Thyroid gland (tissue), 4 donors: Measurements from ENCODE around the gene PTPA. TPM values are rescaled to one million over a fixed set of nuclear protein-coding genes. Genes with fewer than 3 reads are reported as not detected.

ENCODE experiments used
- DNase-seq, 2 donors: peaks; one replicate each; pipeline ENCODE4 v3.0.0-alpha.2; 2019
- H3K27ac ChIP-seq, 3 donors: fragments of 200-600 bp; sonication (generic); 1 replicate in 2 of 3; 2 replicates in 1 of 3; pipeline ENCODE4 v1.5.1; 2016 to 2019; ENCODE audit warnings: mild to moderate bottlenecking in 1 of 3, moderate library complexity in 1 of 3
- H3K27me3 ChIP-seq: fragments of 200-600 bp; sonication (generic); one replicate; pipeline ENCODE4 v1.5.1; 2019
- H3K36me3 ChIP-seq, 2 donors: fragments of 200-600 bp; sonication (generic); one replicate each; pipeline ENCODE4 v1.5.1; 2016 to 2019
- H3K4me1 ChIP-seq, 2 donors: fragments of 200-600 bp; sonication (generic); one replicate each; pipeline ENCODE4 v1.5.1; 2017 to 2019
- H3K4me3 ChIP-seq, 3 donors: fragments of 200-600 bp; sonication (generic); replicated peaks in 1 of 3; 1 replicate in 2 of 3; 2 replicates in 1 of 3; pipeline ENCODE4 v1.5.1; 2016; ENCODE audit warnings: mild to moderate bottlenecking in 1 of 3
- H3K9me3 ChIP-seq: fragments of 200-600 bp; sonication (generic); one replicate; pipeline ENCODE4 v1.5.1; 2017
- POLR2A ChIP-seq, 2 donors: fragments of 450-650 bp; IDR thresholded peaks; one replicate each; pipeline ENCODE4 v1.6.1; 2017; ENCODE audit warnings: antibody characterized with exemption in 2 of 2, mild to moderate bottlenecking in 2 of 2, moderate library complexity in 1 of 2
- WGBS, 2 donors: methylation state at CpG; one replicate each; pipeline ENCODE4 v1.1.5; 2017; 5-methylcytosine and 5-hydroxymethylcytosine counted together
- intact Hi-C: fragments of 100-400 bp; cut with DNase I; formaldehyde crosslinking; loops from one replicate; pipeline ENCODE4 v1.15.1; 2023
- total RNA-seq, 4 donors: library from RNA; depleted of rRNA; stranded (reverse); fragments of >200 nt; gene quantifications; one replicate each; pipeline ENCODE4 v1.2.3, GENCODE V29; 2016
- TF ChIP-seq, protein P1 (sequence below), 6 experiments: fragments of 200-600 bp in 3 of 6; fragments of 450-650 bp in 3 of 6; sonication (generic) in 3 of 6; IDR thresholded peaks; one replicate each; pipeline ENCODE4 v1.5.1; 2016 to 2019; ENCODE audit warnings: antibody characterized with exemption in 6 of 6, mild to moderate bottlenecking in 2 of 6, inconsistent platforms in 1 of 6, moderate library complexity in 1 of 6

The PTPA gene
- total RNA-seq, 4 donors from 2014 or later = 45.0 to 117 (median 89.5) TPM

DNA sequence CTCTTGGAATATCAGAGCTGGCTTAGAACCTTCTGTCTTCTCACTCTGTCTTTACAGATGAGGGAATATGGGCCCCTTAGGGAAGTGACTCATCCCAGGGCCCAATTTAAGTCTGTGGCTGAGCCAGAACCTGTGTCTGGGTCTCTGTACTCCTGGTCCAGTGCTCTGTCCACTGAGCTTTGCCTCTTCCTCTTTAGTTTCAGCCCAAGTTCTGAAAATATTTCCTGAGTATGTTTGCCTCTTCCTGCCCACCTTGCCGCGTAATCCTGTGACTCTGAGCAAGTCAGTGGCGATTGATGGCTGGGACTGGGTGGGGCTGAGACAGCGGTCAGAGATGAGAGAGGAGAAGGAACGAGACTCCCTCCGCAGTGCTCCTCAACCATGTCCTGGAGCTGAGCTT, 59.0 kb downstream of the PTPA start:
- no peak for TF ChIP-seq POLR2A (IDR thresholded peaks at IDR 0.05)
- TF ChIP-seq, protein P1, sequence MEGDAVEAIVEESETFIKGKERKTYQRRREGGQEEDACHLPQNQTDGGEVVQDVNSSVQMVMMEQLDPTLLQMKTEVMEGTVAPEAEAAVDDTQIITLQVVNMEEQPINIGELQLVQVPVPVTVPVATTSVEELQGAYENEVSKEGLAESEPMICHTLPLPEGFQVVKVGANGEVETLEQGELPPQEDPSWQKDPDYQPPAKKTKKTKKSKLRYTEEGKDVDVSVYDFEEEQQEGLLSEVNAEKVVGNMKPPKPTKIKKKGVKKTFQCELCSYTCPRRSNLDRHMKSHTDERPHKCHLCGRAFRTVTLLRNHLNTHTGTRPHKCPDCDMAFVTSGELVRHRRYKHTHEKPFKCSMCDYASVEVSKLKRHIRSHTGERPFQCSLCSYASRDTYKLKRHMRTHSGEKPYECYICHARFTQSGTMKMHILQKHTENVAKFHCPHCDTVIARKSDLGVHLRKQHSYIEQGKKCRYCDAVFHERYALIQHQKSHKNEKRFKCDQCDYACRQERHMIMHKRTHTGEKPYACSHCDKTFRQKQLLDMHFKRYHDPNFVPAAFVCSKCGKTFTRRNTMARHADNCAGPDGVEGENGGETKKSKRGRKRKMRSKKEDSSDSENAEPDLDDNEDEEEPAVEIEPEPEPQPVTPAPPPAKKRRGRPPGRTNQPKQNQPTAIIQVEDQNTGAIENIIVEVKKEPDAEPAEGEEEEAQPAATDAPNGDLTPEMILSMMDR (IDR thresholded peaks at IDR 0.05) = no peak
- no peak for DNase-seq
- H3K27ac ChIP-seq = peak overlapping the region in 2 of 3 donors; percentile 43 to 100
- H3K36me3 ChIP-seq = no peaks in the 10 kb centered on the region
- H3K27me3 ChIP-seq = no peaks in the 10 kb centered on the region
- intact Hi-C loops = loop anchor here (5.0 kb wide), 2 partner anchors 322 to 442 kb away; no protein-coding TSS in a partner anchor
- no peak overlapping the region for H3K4me3 ChIP-seq
- WGBS, 2 donors = 35 to 57% methylated on average over 6 of the region's 6 CpGs
- H3K4me1 ChIP-seq = peaks cover 62 to 70% of the 10 kb centered on the region in 2 donors
- H3K9me3 ChIP-seq = no peaks in the 10 kb centered on the region

DNA sequence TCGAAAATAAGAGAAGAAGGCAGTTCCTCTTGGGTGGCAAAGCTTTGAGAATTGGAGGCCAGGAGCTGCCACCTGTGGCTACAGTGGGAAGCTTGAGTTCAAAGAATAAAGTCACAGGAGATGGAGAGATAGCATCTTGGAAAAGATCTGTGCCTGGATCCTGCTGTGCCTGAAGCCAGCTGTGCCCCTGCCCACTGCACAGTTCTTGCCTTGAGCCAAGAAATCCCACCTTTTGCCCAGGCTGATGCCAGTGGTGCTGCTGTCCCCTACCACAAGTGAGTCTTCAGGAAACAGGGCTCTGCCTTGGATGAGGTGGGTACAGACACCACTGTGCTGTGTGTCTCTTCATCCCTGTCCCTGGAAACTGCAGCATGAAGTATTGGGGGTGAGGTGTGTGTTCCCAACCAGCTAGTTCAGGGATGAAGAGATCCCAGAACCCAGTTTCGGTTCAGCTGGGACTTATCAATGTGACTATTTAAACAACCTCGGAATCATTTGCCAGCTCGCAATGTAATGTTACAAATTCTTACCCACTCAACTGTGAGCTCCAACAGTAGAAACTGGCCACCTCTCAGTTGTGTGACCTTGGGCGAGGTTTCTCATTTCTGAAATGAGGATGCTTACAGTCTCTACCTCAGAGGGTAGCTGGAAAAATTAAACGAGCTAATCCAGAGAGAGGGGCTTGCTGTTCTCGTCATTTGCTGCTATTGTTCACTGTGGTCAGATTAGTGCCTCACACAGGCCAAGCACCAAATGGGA, 61.0 kb downstream of the PTPA start:
- intact Hi-C loops = loop anchor here (5.0 kb wide), 2 partner anchors 320 to 440 kb away; no protein-coding TSS in a partner anchor
- H3K4me3 ChIP-seq = no peak overlapping the region
- TF ChIP-seq POLR2A (IDR thresholded peaks at IDR 0.05) = peak in 1 of 2 donors; percentile 28
- TF ChIP-seq, protein P1 (IDR thresholded peaks at IDR 0.05) = no peak
- peak overlapping the region; percentile 71 to 100 (median 98) for H3K27ac ChIP-seq
- peaks cover 56 to 63% of the 10 kb centered on the region in 2 donors for H3K4me1 ChIP-seq
- no peaks in the 10 kb centered on the region for H3K36me3 ChIP-seq
- peak; percentile 46 to 57 for DNase-seq
- no peaks in the 10 kb centered on the region for H3K9me3 ChIP-seq
- H3K27me3 ChIP-seq = no peaks in the 10 kb centered on the region
- 38 to 44% methylated on average over 7 of the region's 7 CpGs for WGBS, 2 donors

DNA sequence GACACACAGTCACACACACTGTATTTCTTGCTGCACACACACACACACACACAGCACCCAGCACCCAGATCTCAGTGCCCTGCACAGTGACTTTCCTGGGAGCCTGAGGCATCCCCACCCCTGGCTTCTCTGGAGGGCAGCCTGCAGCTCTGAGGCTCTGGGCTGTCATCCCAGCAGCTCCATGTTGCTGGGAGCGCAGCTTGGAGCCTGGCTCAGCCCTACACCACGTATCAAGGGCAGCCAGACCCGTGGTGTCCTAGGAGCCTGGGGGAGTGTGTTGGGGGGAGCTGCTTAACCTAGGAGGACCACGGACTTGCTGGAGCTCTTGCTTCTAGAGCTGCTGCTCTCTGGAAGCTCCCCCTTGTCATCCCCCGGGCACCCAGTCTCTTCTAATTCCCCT, 61.6 kb downstream of the PTPA start:
- Histone ChIP-seq H3K4me1 (peaks cover 50 to 57% of the 10 kb centered on the region in 2 donors), H3K36me3 (no peaks in the 10 kb centered on the region), H3K9me3 (no peaks in the 10 kb centered on the region), H3K27me3 (no peaks in the 10 kb centered on the region), H3K4me3 (no peak overlapping the region), H3K27ac (peak overlapping the region; percentile 71 to 100 (median 98))
- no peak for DNase-seq
- intact Hi-C loops = loop anchor here (5.0 kb wide), 2 partner anchors 319 to 439 kb away; no protein-coding TSS in a partner anchor
- TF ChIP-seq POLR2A (IDR thresholded peaks at IDR 0.05) = no peak
- TF ChIP-seq, protein P1 (IDR thresholded peaks at IDR 0.05) = no peak
- 43 to 63% methylated on average over 1 to 5 of the region's 5 CpGs for WGBS, 2 donors

DNA sequence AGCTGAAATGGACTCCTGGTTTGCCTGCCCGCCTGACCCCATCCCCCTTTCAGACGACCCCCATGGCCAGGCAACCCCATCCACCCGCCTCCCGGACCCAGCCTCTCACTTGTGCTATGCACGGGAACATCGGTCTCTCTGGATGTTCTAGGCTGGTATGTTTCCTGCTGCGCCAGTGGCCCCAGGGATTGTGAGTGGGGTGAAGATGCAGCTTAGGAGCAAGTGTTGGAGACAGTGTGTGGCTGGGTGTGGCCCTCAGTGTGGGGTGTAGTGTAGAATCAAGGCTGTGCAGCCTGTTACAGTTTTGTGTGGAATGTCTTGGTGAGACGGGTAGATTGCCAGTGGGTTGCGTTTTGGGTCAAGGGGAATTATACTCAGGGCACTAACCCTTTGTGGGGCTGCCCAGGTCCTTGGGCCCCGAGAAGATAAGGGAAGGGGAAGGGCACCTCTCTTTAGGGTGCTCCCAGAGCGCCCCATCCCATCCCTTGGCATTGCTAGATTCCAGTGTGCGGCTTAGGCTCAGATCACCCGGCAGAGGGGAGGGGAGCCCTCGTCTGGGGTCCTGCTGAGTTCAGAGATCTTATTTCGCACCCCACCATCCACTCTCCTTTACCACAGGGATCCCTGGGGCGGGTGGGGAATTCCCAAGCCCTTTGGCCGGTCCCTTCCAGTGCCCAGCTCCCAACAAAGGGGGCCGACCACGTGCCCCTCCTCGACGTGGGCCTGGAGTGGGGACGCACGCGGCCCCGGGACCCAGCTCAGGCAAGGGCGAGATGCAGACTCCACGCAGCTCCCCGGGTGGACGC, 62.3 kb downstream of the PTPA start:
- intact Hi-C loops = loop anchor here (5.0 kb wide), 2 partner anchors 319 to 439 kb away; no protein-coding TSS in a partner anchor
- peaks cover 46 to 52% of the 10 kb centered on the region in 2 donors for H3K4me1 ChIP-seq
- H3K36me3 ChIP-seq = no peaks in the 10 kb centered on the region
- H3K4me3 ChIP-seq = peak overlapping the region in 1 of 3 donors; percentile 81
- TF ChIP-seq, protein P1 (IDR thresholded peaks at IDR 0.05) = no peak
- no peak for TF ChIP-seq POLR2A (IDR thresholded peaks at IDR 0.05)
- WGBS, 2 donors = 58% methylated on average over 16 of the region's 29 CpGs
- peak overlapping the region; percentile 94 to 100 (median 98) for H3K27ac ChIP-seq
- DNase-seq = no peak
- no peaks in the 10 kb centered on the region for H3K9me3 ChIP-seq
- H3K27me3 ChIP-seq = no peaks in the 10 kb centered on the region
